MM.1S (cell line): ENCODE data around the gene A3GALT2.

Source experiments
- DNase-seq: peaks from one replicate; pipeline ENCODE4 v3.0.0-alpha.2; 2015
- H2AFZ ChIP-seq: fragments of 300-600 bp; sonication (generic); 2 replicates; pipeline ENCODE4 v1.6.0; 2016; ENCODE audit warnings: antibody characterized with exemption, low read length
- H3F3A ChIP-seq: fragments of 300-600 bp; sonication (generic); 2 replicates; pipeline ENCODE4 v1.6.1; 2016; ENCODE audit warnings: mild to moderate bottlenecking, antibody characterized with exemption, low read length, moderate library complexity, mixed read lengths; ENCODE audit not compliant: insufficient read depth
- H3K27ac ChIP-seq: fragments of 300-600 bp; sonication (generic); 2 replicates; pipeline ENCODE4 v1.5.1; 2016; ENCODE audit warnings: mild to moderate bottlenecking, low read length
- H3K27me3 ChIP-seq: fragments of 300-600 bp; sonication (generic); replicated peaks from 2 replicates; pipeline ENCODE4 v1.6.0; 2016; ENCODE audit warnings: low read length; ENCODE audit not compliant: insufficient read depth
- H3K36me3 ChIP-seq: fragments of 300-600 bp; sonication (generic); replicated peaks from 2 replicates; pipeline ENCODE4 v1.6.1; 2016; ENCODE audit warnings: mild to moderate bottlenecking, low read length, mixed read lengths; ENCODE audit not compliant: insufficient read depth
- H3K4me1 ChIP-seq: fragments of 300-600 bp; sonication (generic); 2 replicates; pipeline ENCODE4 v1.6.1; 2016; ENCODE audit warnings: low read length, mixed read lengths
- H3K4me2 ChIP-seq: fragments of 300-600 bp; sonication (generic); 2 replicates; pipeline ENCODE4 v1.6.0; 2016; ENCODE audit warnings: low read depth, low read length
- H3K4me3 ChIP-seq: fragments of 300-600 bp; sonication (generic); 2 replicates; pipeline ENCODE4 v1.5.1; 2016; ENCODE audit warnings: low read length, mixed read lengths
- H3K79me2 ChIP-seq: fragments of 300-600 bp; sonication (generic); 2 replicates; pipeline ENCODE4 v1.6.1; 2016; ENCODE audit warnings: mixed run types, low read length, mixed read lengths
- H3K9ac ChIP-seq: fragments of 300-600 bp; sonication (generic); 2 replicates; pipeline ENCODE4 v1.6.1; 2016; ENCODE audit warnings: low read length, mixed read lengths
- H3K9me2 ChIP-seq: fragments of 300-600 bp; sonication (generic); replicated peaks from 2 replicates; pipeline ENCODE4 v1.6.1; 2016; ENCODE audit warnings: mild to moderate bottlenecking, low read length, mixed read lengths; ENCODE audit not compliant: insufficient read depth
- H3K9me3 ChIP-seq: fragments of 300-600 bp; sonication (generic); replicated peaks from 2 replicates; pipeline ENCODE4 v1.6.1; 2016; ENCODE audit warnings: mild to moderate bottlenecking, low read length, mixed read lengths; ENCODE audit not compliant: insufficient read depth
- H4K20me1 ChIP-seq: fragments of 300-600 bp; sonication (generic); 2 replicates; pipeline ENCODE4 v1.6.1; 2016; ENCODE audit warnings: mild to moderate bottlenecking, low read length, moderate library complexity, mixed read lengths; ENCODE audit not compliant: insufficient read depth
- EZH2 ChIP-seq: fragments of 300-600 bp; sonication (generic); optimal IDR thresholded peaks from 2 replicates; pipeline ENCODE3; 2017; ENCODE audit warnings: low read depth, mild to moderate bottlenecking, antibody characterized with exemption, low read length, mixed read lengths
- EZH2phosphoT487 ChIP-seq: fragments of 300-600 bp; sonication (generic); IDR thresholded peaks from 2 replicates; pipeline ENCODE4 v1.6.1; 2018; ENCODE audit warnings: antibody characterized with exemption, low read length
- TF ChIP-seq, protein P1 (sequence below): fragments of 300-600 bp; sonication (generic); IDR thresholded peaks from 2 replicates; pipeline ENCODE4 v1.5.1; 2016; ENCODE audit warnings: antibody characterized with exemption, low read length, mixed read lengths

A3GALT2 gene

GRCh38 chr1:33336580-33336979 lies 15.7 kb upstream of the A3GALT2 start:
- H3K79me2 ChIP-seq, result peaks cover 31% of the 10 kb centered on the region; the same call in 1 of the 2 replicates
- DNase-seq, result no peak
- TF ChIP-seq, protein P1, sequence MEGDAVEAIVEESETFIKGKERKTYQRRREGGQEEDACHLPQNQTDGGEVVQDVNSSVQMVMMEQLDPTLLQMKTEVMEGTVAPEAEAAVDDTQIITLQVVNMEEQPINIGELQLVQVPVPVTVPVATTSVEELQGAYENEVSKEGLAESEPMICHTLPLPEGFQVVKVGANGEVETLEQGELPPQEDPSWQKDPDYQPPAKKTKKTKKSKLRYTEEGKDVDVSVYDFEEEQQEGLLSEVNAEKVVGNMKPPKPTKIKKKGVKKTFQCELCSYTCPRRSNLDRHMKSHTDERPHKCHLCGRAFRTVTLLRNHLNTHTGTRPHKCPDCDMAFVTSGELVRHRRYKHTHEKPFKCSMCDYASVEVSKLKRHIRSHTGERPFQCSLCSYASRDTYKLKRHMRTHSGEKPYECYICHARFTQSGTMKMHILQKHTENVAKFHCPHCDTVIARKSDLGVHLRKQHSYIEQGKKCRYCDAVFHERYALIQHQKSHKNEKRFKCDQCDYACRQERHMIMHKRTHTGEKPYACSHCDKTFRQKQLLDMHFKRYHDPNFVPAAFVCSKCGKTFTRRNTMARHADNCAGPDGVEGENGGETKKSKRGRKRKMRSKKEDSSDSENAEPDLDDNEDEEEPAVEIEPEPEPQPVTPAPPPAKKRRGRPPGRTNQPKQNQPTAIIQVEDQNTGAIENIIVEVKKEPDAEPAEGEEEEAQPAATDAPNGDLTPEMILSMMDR, result no peak
- TF ChIP-seq EZH2 (no peak), EZH2phosphoT487 (no peak)
- no peaks in the 10 kb centered on the region for H3F3A ChIP-seq
- no peak overlapping the region for H3K4me3 ChIP-seq
- no peaks in the 10 kb centered on the region for H3K4me1 ChIP-seq
- H3K27me3 ChIP-seq, result no peaks in the 10 kb centered on the region
- H3K36me3 ChIP-seq, result no peaks in the 10 kb centered on the region
- H3K4me2 ChIP-seq, result no peak overlapping the region
- H3K9me3 ChIP-seq, result no peaks in the 10 kb centered on the region
- 0 out of 2 replicates have a peak, but pooled peaks cover 6% of the 10 kb centered on the region for H4K20me1 ChIP-seq
- H3K9me2 ChIP-seq, result no peaks in the 10 kb centered on the region
- no peak overlapping the region for H3K27ac ChIP-seq
- H2AFZ ChIP-seq, result no peak overlapping the region
- H3K9ac ChIP-seq, result no peak overlapping the region

GRCh38 chr1:33335020-33335419 lies 14.1 kb upstream of the A3GALT2 start:
- peaks cover 22% of the 10 kb centered on the region; the same call in 1 of the 2 replicates for H3K79me2 ChIP-seq
- H3K27ac ChIP-seq, result no peak overlapping the region
- H3K4me2 ChIP-seq, result no peak overlapping the region
- no peaks in the 10 kb centered on the region for H3F3A ChIP-seq
- TF ChIP-seq EZH2, result no peak
- TF ChIP-seq EZH2phosphoT487, result no peak
- TF ChIP-seq, protein P1, result no peak
- H3K9ac ChIP-seq, result no peak overlapping the region
- no peak overlapping the region for H2AFZ ChIP-seq
- H3K27me3 ChIP-seq, result no peaks in the 10 kb centered on the region
- no peaks in the 10 kb centered on the region for H3K36me3 ChIP-seq
- 0 out of 2 replicates have a peak, but pooled peaks cover 6% of the 10 kb centered on the region for H4K20me1 ChIP-seq
- no peaks in the 10 kb centered on the region for H3K9me3 ChIP-seq
- no peaks in the 10 kb centered on the region for H3K9me2 ChIP-seq
- no peak for DNase-seq
- H3K4me3 ChIP-seq, result no peak overlapping the region
- H3K4me1 ChIP-seq, result no peaks in the 10 kb centered on the region

DNA sequence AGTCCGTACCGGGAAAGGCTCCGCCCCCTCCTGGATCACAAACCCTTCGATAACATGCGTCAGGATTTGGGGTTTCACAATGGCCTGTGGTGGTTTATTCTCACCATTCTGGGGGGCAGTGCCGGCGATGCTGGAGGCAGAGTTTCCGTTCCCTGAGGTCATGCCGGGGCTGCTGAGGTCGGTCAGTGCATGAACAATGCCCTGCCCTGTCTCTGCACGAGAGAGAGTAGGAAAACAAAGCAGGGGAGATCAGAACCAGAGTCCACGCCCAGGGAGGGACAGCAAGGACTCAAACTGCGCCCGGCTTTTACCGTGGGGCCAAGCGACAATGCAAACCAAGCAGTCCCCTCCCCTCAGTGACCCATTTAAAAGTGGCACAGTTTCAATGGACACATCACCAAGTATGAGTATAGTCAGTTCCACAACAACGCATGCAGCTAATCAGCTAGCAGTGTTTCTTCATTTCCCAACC lies 13.2 kb upstream of the A3GALT2 start:
- Histone ChIP-seq H3K36me3 (no peaks in the 10 kb centered on the region), H3K9ac (no peak overlapping the region), H3K79me2 (peaks cover 13% of the 10 kb centered on the region; the same call in 1 of the 2 replicates), H3K27ac (no peak overlapping the region), H4K20me1 (no peaks in the 10 kb centered on the region), H3K9me3 (no peaks in the 10 kb centered on the region), H2AFZ (no peak overlapping the region), H3K4me3 (no peak overlapping the region), H3K4me1 (no peaks in the 10 kb centered on the region), H3K4me2 (no peak overlapping the region), H3F3A (no peaks in the 10 kb centered on the region), H3K9me2 (no peaks in the 10 kb centered on the region), H3K27me3 (no peaks in the 10 kb centered on the region)
- TF ChIP-seq, protein P1, result no peak
- TF ChIP-seq EZH2phosphoT487 (no peak), EZH2 (no peak)
- DNase-seq, result no peak
